G401 (cell line): Measurements from ENCODE around the gene GREB1L. TPM values are rescaled to one million over a fixed set of nuclear protein-coding genes. Genes with fewer than 3 reads are reported as not detected.

ENCODE experiments used
- DNase-seq: peaks from one replicate; pipeline ENCODE4 v3.0.0-alpha.2; 2015; ENCODE audit warnings: low spot score
- in situ Hi-C: cut with HindIII; loops from 2 replicates; pipeline ENCODE4 v1.10.0; 2016; ENCODE audit warnings: low sequenced_read_pairs, mixed read lengths
- total RNA-seq: library from RNA; depleted of rRNA; stranded (reverse); fragments of >200 nt; shearing (Covaris generic); gene quantifications from 2 replicates; pipeline ENCODE4 v1.2.3, GENCODE V29; 2014

GREB1L gene
- total RNA-seq, 1 experiment from 2014 or later, result 7.6 TPM

GRCh38 chr18:21457179-21457535 lies 215.1 kb downstream of the GREB1L start:
- no peak for DNase-seq
- in situ Hi-C loops, result no loop called here

- DNase-seq, result peak; percentile 87
- in situ Hi-C loops, result no loop called here
Observed at GRCh38 chr18:21458310-21458709, 216.3 kb downstream of the GREB1L start.

- in situ Hi-C loops, result no loop called here
- DNase-seq, result peak; percentile 35
Observed at GRCh38 chr18:21458788-21459187, 216.8 kb downstream of the GREB1L start.

GRCh38 chr18:21459706-21460286 lies 217.8 kb downstream of the GREB1L start:
- in situ Hi-C loops, result no loop called here
- no peak for DNase-seq

- in situ Hi-C loops, result no loop called here
- no peak for DNase-seq
Observed at GRCh38 chr18:21461460-21461859, 219.4 kb downstream of the GREB1L start.

- in situ Hi-C loops, result no loop called here
- no peak for DNase-seq
Observed at GRCh38 chr18:21463718-21464117, 221.7 kb downstream of the GREB1L start.

- in situ Hi-C loops, result no loop called here
- no peak for DNase-seq
Observed at GRCh38 chr18:21468514-21469164, 226.6 kb downstream of the GREB1L start.

GRCh38 chr18:21472741-21473140 lies 230.7 kb downstream of the GREB1L start:
- DNase-seq, result no peak
- in situ Hi-C loops, result no loop called here

- no peak for DNase-seq
- in situ Hi-C loops, result no loop called here
Observed at GRCh38 chr18:21474621-21475020, 232.6 kb downstream of the GREB1L start.

GRCh38 chr18:21479721-21480120 lies 237.7 kb downstream of the GREB1L start:
- DNase-seq, result no peak
- in situ Hi-C loops, result no loop called here

GRCh38 chr18:21481739-21482138 lies 239.7 kb downstream of the GREB1L start:
- no peak for DNase-seq
- in situ Hi-C loops, result no loop called here

- in situ Hi-C loops, result no loop called here
- no peak for DNase-seq
Observed at GRCh38 chr18:21483051-21483450, 241.0 kb downstream of the GREB1L start.

- no peak for DNase-seq
- in situ Hi-C loops, result no loop called here
Observed at GRCh38 chr18:21484851-21485636, 243.0 kb downstream of the GREB1L start.

- in situ Hi-C loops, result no loop called here
Observed at GRCh38 chr18:21486905-21487437, 244.9 kb downstream of the GREB1L start.

GRCh38 chr18:21489119-21489750 lies 247.2 kb downstream of the GREB1L start:
- peak; percentile 67 for DNase-seq
- in situ Hi-C loops, result no loop called here

More at GRCh38 chr18:21486905-21487437, 244.9 kb downstream of the GREB1L start:
- no peak for DNase-seq

- no peak for DNase-seq
- in situ Hi-C loops, result no loop called here
Observed at GRCh38 chr18:21489919-21490495, 248.0 kb downstream of the GREB1L start.

GRCh38 chr18:21490748-21491147 lies 248.7 kb downstream of the GREB1L start:
- peak; percentile 24 for DNase-seq
- in situ Hi-C loops, result no loop called here

GRCh38 chr18:21496277-21496835 lies 254.3 kb downstream of the GREB1L start:
- in situ Hi-C loops, result no loop called here
- DNase-seq, result no peak

GRCh38 chr18:21499997-21500396 lies 258.0 kb downstream of the GREB1L start:
- in situ Hi-C loops, result no loop called here
- DNase-seq, result no peak
